Measurements from ENCODE around the gene EBNA1BP2. TPM values are rescaled to one million over a fixed set of nuclear protein-coding genes. Genes with fewer than 3 reads are reported as not detected.

EBNA1BP2 gene
- total and polyA plus RNA-seq, 2 of the 4 experiments (the other 2 are of a cell fraction), result 82.8 to 135 TPM

DNA sequence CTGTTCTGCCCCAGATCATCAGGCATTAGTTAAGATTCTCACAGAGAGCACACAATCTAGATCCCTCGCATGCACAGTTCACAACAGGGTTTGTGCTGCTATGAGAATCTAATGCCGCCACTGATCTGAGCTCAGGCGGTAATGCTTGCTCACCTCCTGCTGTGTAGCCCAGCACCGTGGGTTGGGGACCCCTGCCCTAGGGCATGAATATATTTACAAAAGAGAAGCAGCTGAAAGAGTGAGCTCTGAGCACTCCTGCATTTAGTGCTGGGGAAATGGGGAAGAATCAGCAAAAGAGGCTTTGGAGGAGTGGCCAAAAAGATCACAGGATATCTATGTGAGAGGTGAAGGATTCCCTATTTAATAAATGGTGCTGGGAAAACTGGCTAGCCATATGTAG, 5.6 kb upstream of the EBNA1BP2 start:
- Histone ChIP-seq H4K20me1 (ENCODE audit: insufficient read depth, low read length) (no peaks in the 10 kb centered on the region), H3K9me3 (ENCODE audit: control insufficient read depth, insufficient read depth, low read length) (no peaks in the 10 kb centered on the region), H4K91ac (ENCODE audit: insufficient read depth, low read depth, low read length) (no peak overlapping the region), H2BK15ac (ENCODE audit: low read depth, low read length) (no peak overlapping the region), H3K14ac (replicated peaks; ENCODE audit: low read depth, low read length) (no peak overlapping the region), H2AK5ac (ENCODE audit: low read depth, low read length) (no peak overlapping the region), H3K23ac (ENCODE audit: low read depth, low read length) (no peak overlapping the region), H2AFZ (replicated peaks; ENCODE audit: low read length, poor library complexity) (no peak overlapping the region), H3K79me1 (ENCODE audit: low read depth in 1 of 2, low read length in 2 of 2) (no peaks in the 10 kb centered on the region), H4K5ac (ENCODE audit: low read depth, low read length) (no peak overlapping the region), H2BK20ac (ENCODE audit: low read depth, low read length) (no peak overlapping the region), H3K9me1 (ENCODE audit: insufficient read depth, low read length) (peaks cover 5% of the 10 kb centered on the region; the same call in 1 of the 2 replicates), H2AK9ac (replicated peaks; ENCODE audit: low read depth, low read length, poor library complexity) (no peak overlapping the region), H3K27me3 (ENCODE audit: control insufficient read depth, insufficient read depth, low read length) (peaks cover 21% of the 10 kb centered on the region), H4K8ac (ENCODE audit: low read depth in 2 of 2, low read length in 2 of 2) (no peak overlapping the region), H3K27ac (ENCODE audit: insufficient read depth, low read length) (no peak overlapping the region), H3K36me3 (ENCODE audit: control insufficient read depth, insufficient read depth, low read length) (no peaks in the 10 kb centered on the region), H2BK120ac (ENCODE audit: low read depth, low read length) (no peak overlapping the region), H3K9ac (ENCODE audit: low read depth, low read length) (no peak overlapping the region), H3K4ac (ENCODE audit: low read depth, low read length) (no peak overlapping the region), H2BK5ac (ENCODE audit: low read depth, low read length, poor library complexity, severe bottlenecking) (no peak overlapping the region), H3K4me2 (ENCODE audit: low read depth, low read length) (no peak overlapping the region), H3K4me1 (ENCODE audit: control insufficient read depth, insufficient read depth, low read length) (no peaks in the 10 kb centered on the region), H3K56ac (ENCODE audit: extremely low read depth, insufficient read depth, low read length) (no peak overlapping the region), H3K18ac (ENCODE audit: low read depth, low read length) (no peak overlapping the region), H3K4me3 (ENCODE audit: insufficient read depth, low read depth, low read length) (no peak overlapping the region)
- intact Hi-C loops (cut with micrococcal nuclease), result no loop called here
- dilution Hi-C loops (cut with HindIII; ENCODE audit: low sequenced_read_pairs, unreplicated experiment), result no loop called here
- ChIA-PET CTCF (no interaction called here), POLR2A (ENCODE audit: unreplicated experiment) (no interaction called here)
- in situ Hi-C loops (cut with MboI; ENCODE audit: low sequenced_read_pairs), result no loop called here
- TF ChIP-seq, protein P1, sequence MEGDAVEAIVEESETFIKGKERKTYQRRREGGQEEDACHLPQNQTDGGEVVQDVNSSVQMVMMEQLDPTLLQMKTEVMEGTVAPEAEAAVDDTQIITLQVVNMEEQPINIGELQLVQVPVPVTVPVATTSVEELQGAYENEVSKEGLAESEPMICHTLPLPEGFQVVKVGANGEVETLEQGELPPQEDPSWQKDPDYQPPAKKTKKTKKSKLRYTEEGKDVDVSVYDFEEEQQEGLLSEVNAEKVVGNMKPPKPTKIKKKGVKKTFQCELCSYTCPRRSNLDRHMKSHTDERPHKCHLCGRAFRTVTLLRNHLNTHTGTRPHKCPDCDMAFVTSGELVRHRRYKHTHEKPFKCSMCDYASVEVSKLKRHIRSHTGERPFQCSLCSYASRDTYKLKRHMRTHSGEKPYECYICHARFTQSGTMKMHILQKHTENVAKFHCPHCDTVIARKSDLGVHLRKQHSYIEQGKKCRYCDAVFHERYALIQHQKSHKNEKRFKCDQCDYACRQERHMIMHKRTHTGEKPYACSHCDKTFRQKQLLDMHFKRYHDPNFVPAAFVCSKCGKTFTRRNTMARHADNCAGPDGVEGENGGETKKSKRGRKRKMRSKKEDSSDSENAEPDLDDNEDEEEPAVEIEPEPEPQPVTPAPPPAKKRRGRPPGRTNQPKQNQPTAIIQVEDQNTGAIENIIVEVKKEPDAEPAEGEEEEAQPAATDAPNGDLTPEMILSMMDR (conservative IDR thresholded peaks at IDR 0.05; ENCODE audit: low read depth, low read length), result no peak
- TF ChIP-seq CHD1 (IDR thresholded peaks at IDR 0.05; ENCODE audit: low read depth, low read length), result no peak
- no peak for TF ChIP-seq CEBPB (IDR thresholded peaks at IDR 0.05; ENCODE audit: low read depth, low read length)
- no peak for TF ChIP-seq BHLHE40 (IDR thresholded peaks at IDR 0.05; ENCODE audit: low read depth, low read length)
- TF ChIP-seq RAD21 (IDR thresholded peaks at IDR 0.05; ENCODE audit: low read length), result no peak
- TF ChIP-seq MXI1 (IDR thresholded peaks at IDR 0.05; ENCODE audit: borderline replicate concordance, low read depth, low read length), result no peak
- TF ChIP-seq POLR2A (IDR thresholded peaks at IDR 0.05; ENCODE audit: low read depth, low read length), result no peak
- TF ChIP-seq, protein P2, sequence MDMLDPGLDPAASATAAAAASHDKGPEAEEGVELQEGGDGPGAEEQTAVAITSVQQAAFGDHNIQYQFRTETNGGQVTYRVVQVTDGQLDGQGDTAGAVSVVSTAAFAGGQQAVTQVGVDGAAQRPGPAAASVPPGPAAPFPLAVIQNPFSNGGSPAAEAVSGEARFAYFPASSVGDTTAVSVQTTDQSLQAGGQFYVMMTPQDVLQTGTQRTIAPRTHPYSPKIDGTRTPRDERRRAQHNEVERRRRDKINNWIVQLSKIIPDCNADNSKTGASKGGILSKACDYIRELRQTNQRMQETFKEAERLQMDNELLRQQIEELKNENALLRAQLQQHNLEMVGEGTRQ (IDR thresholded peaks at IDR 0.05; ENCODE audit: low read depth, low read length), result no peak
- TF ChIP-seq NFE2L2 (IDR thresholded peaks at IDR 0.05; ENCODE audit: low read depth, low read length), result no peak
- no peak for TF ChIP-seq MAFK (IDR thresholded peaks at IDR 0.05; ENCODE audit: low read depth, low read length)
- no peak for DNase-seq
- no TSS peak for BruUV-seq (replicated peaks)
- WGBS, 2 experiments (ENCODE audit: extremely low coverage in 2 of 2, insufficient read length in 1 of 2), result no CpG with 5 or more reads among the region's 4 CpGs
- no peak for ATAC-seq (ENCODE audit: low read depth)

All from IMR-90 (cell line).